GM21360 (cell line): ENCODE results near the gene FRMD4A.
"Not testable (repeated sequence)": the region's sequence is repeated elsewhere in the genome, so short reads cannot be mapped to it uniquely, and the experiment has no call there.

ENCODE experiments used
- ATAC-seq: cut with Tn5 transposase; IDR thresholded peaks from one replicate; pipeline ENCODE4 v1.9.1; 2021; ENCODE audit warnings: mild to moderate bottlenecking, moderate library complexity; ENCODE audit not compliant: unreplicated experiment

Gene FRMD4A

DNA sequence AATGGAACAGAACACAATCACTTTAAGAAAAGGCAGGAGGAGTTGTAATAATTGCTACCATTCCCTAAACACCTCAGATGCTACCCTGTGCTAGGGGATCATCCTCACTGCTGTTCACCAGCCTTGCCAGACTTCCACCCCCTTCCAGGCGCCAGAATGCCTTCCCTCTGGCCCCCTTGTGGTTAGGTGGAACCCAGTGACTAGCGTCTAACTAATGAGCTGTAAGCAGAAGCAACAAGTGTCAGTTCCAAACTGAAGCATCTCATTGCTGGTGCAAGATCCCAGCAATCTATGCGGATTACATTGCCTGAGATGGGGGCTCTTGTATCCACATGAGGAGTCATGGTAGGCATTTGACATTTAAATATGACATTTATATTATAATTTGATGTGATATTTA is 86.6 kb downstream of the FRMD4A start:
- ATAC-seq = no peak

DNA sequence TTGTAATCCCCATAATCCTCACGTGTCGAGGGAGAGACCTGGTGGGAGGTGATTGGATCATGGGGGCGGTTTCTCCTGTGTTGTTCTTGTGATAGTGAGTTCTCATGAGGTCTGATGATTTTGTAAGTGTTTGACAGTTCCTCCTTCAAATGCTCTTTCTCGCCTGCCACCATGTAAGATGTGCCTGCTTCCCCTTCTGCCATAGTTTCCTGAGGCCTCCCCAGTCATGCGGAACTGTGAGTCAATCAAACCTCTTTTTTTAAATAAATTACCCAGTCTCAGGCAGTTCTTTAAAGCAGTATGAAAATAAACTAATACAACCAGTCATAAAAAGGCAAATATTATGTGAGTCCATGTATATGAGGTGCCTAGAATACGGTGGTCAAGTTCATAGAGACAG is 87.5 kb downstream of the FRMD4A start:
- ATAC-seq = no peak

DNA sequence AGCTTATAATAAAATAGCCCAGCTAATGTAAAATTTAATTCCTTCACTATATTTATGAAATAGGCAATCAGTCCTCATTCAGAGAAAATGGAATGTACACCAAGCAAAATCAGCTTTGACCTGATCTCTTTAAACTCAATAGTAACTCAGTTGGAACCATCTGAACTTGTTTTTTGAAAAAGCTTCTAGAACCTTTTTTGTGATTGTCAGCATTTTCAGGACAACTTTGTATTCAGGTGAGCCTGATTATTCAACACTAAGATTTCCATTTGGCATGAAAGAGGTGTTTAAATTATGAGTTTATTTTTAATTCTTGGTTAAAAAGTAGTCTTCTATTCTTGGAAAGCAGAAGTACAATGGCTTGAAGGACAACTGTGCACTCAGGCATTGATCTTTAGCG is 89.5 kb downstream of the FRMD4A start:
- no peak for ATAC-seq

DNA sequence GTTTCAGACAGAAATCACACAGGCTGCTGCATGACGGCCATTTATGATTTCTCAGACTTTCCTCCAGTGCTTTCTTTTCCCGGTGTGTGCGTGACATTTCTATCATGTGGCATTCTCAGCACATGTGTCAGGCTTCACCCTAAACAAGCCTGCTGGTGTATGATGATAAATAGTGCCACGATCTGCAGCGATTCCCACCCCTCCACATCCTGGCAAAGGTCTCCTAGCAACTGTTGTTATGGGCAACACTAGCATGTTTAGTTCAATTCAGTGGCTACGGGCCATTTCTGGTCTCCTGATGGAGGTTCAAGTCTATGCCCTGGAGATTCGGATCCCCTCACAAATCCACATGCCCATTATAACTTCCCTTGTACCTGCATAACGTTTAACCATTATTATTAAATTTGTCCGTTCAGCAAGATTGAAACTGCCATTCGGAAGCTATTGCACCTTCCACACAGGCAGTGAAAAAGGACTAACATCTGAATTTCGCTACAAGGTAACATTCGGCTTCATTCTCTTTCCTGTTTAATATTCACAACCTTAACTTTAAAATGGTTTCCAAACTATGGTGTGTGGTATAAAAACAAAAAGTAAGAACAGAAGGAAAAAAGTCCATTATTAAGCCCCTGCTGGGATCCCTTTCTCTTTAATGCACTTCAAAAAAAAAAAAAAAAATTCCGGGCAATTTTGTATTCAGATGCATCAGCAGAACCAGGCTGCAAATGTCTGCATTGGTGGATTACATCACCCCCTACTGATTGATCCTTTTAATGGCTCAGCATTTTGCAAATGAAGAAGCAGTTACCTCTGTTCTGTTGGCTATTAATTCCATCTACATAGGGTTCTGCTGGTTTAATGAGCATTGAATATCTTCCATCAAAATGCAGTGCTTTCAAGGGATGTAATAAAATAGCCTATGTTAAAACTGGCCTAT is 90.2 kb downstream of the FRMD4A start:
- no peak for ATAC-seq

DNA sequence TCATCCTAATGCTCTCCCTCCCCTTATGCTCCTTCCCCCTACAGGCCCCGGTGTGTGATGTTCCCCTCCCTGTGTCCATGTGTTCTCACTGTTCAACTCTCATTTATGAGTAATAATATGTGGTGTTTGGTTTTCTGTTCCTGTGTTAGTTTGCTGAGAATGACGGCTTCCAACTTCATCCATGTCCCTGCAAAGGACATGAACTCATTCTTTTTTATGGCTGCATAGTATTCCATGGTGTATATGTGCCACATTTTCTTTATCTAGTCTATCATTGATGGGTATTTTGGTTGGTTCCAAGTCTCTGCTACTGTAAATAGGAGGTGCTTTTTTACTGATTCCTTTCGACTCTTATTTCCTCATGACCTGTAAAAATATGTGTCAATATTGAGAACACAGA is 92.1 kb downstream of the FRMD4A start:
- ATAC-seq = not testable (repeated sequence)

DNA sequence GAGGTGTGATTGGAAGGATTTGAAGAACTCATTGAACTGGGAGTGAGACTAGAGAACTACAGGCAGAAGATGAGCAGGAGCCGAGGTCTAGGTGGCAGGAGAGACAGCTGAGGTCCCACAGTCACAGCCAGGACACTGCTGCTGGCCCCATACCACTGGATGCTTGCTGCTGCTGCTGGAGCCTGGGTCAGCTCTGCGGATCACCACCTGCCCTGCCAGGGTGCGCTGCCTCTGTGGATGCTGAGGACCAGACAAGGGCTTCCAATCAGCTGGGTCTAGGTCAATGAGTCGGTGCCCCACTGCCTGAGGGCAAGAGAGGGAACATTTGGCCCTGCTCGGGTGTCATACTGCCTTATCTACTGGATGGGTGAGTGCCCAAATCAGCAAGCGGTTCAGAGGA is 94.4 kb downstream of the FRMD4A start:
- ATAC-seq = no peak

DNA sequence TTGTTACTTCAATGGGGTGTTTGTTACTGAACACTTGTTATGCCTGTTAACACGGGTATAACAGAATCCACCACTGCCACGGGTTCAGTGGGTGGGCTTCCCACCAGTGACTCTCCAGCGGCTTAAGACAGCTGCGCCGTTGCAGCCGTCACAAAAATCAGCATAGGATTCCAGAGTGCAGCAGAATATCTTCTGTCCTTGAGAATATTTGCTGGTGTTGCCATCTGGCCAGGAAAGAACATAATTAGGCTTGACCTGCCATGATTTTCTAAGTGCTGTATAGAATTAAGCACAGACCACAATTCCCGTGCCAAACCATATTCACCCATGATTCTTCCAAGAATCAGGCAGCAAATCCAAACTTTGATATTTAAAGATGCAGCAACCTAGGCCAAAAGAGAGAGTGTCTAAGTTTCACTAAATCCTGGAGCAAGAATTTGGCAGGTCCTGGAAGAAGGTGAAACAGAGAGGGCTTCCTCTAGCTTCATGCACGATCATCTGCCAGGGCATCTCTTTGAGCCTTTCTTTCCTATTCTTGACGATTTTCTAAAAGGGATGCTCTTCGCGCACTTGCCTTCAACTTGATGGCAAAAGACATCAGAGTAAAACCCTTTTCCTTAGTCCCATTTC is 95.0 kb downstream of the FRMD4A start:
- ATAC-seq = no peak

DNA sequence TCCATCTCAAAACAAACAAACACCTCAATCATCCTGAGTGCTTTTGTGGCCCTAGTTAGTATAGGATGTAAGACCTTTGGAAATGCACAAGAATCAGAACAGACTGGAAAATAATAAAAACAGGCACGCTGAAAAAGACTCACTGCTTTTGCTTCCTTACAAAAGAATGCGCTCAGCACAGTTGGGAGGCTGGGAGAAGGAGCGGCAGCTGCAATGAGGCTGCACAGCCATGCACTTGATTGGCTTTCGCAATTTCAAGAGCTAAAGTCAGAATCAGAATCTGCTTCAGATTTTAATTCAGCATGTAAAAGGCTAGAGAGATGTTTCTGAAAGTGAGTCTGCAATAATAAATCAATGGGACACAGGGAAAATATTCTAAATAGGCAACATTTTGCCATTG is 97.2 kb downstream of the FRMD4A start:
- no peak for ATAC-seq

DNA sequence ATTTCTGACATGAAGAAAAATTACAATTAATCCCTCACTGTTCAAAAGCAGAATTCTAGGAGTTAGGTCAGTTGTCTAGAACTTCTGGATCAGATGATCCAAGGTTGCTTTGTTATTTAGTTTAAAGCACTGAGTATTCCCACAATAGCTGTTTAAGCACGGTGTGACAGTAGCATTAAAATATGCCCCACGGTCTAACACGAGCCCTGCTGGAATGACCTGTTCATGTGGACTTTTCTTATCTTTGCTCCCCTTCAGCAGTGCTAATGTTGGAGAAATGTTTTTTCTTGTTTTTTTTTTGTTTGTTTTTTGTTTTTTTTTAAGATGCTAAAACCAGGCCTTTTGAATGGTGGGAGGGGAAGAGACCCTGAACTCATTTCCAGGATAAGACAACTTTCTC is 101.9 kb downstream of the FRMD4A start:
- not testable (repeated sequence) for ATAC-seq

DNA sequence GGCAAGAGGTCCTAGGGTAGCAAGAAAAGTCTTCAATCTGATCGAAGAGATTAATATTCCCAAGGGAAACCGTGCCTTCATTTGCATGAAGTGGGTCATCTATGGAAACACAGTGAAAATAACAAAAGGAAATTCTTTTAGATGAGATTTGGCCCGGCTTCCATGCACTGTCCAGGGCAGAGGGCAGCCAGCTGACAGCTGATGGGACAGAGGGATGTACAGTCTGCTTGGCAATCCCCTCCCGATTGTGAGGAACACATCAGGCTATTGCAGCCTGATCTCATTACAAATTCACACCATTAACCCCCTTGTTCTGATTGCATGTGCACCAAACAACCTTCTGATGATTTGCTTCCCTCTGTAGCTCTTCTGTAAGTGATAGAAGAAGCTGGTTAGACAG is 105.3 kb downstream of the FRMD4A start:
- no peak for ATAC-seq

DNA sequence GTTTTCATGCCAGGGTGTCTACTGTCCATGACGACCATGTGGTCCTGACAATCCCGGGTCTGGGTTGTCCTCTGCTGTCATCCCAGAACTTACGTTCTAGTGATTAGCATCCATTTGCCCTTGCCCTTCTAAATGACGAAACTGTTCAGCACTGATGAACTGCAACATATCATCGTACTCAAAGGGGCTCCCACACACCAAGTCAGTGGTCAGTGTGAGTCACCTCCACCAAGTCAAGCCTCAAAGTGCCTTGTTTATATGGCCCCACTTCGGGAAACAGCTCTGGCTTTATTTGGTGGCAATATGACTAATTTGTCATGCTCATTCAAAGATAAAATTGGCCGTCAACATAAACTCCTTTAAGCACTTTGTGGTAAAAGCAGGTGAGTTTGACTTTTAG is 110.7 kb downstream of the FRMD4A start:
- no peak for ATAC-seq

DNA sequence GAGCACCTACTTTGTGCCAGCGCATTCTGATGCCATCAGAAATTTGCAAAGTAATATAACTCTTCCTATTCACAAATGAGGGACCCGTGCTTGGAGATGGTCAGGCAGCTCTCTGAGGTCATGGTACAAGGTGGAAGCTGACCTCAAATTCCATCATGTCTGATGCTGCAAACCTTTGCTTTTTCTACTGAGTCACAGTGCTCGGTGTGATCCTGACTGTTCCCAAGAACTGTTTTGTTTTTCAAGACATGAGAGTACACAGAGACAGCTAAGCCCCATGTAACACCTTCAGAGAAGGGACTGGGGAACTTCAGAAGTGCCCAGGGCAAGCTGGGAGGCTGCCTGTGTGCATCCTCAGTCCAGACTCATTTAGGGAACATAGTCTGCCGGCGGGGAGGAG is 111.3 kb downstream of the FRMD4A start:
- no peak for ATAC-seq

DNA sequence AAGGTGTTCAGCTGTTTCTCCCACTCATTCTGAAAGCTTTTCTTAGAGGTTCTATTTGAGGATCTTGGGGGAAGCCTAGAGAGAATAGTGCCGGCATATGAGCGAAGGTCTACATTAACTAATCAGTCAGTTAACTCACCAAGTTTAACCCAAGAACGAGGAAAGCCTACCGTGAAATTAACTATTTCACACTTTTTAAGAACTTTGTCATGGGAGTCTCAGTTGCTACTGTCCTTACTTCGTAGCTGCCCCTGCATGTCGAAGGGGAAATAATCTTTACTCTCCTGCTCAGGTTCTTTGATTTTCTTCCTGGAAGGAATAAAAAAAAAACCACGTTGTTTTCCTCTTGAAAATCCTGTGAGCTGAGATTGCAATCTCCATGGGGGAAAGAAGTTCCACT is 115.1 kb downstream of the FRMD4A start:
- no peak for ATAC-seq

DNA sequence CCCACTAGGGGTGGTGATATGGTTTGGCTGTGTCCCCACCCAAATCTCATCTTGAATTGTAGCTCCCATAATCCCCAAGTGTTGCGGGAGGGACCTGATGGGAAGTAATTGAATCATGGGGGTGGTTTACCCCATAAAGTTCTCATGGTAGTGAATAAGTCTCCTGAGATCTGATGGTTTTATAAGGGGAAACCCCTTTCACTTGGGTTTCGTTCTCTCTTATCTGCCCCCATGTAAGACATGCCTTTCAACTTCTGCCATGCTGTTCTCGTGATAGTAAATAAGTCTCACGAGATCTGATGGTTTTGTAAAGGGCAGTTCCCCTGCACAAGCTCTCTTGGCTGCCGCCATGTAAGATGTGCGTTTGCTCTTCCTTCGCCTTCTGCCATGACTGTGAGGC is 117.0 kb downstream of the FRMD4A start:
- not testable (repeated sequence) for ATAC-seq

DNA sequence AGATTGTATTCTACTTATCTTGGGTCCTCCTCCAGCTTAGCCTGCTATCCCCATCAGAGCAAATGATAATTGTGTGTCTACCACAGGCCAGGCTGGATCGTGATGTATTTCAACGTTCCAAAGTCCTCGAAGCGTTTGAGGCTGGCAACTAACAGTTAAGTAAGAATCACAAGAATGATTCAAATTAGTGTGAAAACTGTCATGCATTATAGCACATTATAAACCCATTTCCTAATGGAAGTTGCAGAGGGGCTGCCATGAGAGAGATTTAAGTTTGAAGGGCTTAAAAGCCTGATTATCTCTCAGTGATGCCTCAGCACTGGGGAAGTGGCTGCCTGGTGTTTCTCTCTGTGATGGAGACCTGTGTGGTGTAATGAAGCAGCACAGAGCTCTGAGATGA is 119.1 kb downstream of the FRMD4A start:
- ATAC-seq = no peak

DNA sequence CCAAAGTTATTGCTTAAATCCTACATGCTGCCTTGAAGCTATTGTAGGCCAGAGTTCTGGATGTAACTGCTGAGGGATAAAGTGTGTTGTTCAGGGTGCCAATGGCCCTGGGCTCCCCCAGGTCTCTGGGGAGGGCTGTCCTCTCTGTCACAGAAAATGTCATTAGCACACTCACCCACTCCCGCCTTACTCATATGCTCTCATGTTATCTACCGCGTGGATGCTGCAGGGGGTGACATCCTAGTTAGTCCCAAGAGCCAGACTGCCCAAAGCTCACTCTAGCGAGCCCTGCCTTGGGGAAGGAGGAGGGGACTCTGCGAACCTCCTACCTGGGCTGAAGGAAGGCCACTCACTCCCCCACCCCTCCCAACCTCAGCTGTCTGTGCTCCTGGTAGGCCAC is 122.5 kb downstream of the FRMD4A start:
- ATAC-seq = no peak

DNA sequence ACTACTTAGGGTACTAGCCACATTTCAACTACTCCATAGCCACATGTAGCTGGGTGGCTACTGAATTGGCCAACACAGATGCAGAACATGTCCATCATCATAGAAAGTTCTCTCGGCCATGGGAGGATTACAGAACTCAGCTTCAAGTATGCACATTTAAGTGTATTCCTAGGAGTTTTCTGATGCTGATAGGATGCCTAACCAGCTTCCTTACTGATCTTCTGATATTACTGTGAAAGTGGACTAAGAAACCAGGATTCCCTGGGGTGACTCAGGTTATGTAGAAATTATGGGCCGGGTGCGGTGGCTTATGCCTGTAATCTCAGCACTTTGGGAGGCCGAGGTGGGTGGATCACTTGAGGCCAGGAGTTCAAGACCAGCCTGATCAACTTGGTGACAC is 125.5 kb downstream of the FRMD4A start:
- ATAC-seq = no peak

DNA sequence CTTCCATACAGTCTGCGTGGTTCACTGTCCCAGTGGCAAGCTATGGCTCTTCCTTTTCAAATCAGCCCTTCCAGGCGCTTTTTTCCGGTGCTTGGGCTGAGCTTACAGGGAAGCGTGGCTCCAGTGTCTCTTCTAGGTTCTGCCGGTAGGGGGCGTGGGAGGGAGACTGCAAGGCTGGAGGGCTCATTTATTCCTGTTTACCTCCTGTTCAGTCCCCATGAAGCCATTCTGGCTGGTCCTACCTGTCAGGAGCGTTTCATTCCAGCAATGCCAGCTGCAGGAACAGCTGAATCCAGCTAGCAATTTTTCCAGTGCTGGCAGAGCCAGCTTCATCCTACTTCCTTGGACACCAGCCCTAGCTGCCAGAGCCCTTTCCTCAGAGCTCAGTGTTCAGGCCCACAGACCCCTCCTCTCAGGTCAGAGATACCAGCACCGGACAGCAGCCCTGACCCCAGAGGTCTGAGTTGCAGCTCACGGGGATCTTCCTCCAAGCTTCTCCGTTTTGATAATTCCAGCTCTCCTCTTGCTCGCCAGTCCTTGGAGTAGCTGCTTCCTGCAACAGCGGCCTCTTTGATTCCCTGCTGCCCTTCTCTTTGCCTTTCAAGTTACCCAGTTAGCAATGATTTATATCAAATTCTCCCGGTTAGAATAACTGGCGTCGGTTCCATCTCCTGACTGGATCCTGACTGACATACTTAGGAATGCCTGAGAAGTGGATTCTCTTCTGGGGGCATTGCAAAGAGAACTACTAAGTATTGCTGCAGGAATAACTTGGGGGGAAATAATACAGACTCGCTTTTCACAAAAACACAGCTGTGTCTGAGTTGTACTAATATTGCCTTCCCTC is 129.8 kb downstream of the FRMD4A start:
- ATAC-seq = no peak

DNA sequence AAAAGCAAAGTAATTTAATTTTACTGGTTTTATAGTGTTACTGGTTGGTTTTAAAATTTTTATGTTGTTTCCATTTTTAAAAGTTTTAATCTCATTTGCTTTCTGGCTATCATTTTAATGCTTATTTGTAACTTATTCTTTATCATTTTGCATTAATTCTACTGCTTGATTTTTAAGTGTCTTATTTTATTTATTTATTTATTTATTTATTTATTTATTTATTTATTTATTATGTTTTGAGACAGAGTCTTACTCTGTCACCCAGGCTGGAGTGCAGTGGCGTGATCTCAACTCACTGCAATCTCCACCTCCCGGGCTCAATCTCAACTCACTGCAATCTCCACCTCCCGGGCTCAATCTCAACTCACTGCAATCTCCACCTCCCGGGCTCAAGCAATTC is 131.6 kb downstream of the FRMD4A start:
- ATAC-seq = not testable (repeated sequence)

DNA sequence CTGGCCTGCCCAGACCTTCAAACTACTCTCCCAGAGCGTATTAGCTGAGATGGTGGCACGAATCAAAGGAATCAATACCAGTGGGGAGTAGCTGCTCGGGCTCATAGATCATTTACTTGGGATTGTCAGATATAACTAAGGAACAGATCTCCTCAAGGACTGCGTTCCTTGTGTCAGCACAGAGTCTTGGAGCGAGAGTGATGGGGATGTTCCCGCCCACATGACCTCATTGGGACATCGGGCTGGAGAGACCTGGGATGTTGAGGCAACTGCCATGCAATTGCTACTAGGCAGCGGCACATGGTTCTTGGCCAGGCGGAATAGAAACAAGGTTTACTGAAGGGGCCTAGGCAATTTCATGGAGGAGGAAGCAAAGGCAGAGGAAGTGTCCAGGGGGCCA is 132.6 kb downstream of the FRMD4A start:
- ATAC-seq = no peak

DNA sequence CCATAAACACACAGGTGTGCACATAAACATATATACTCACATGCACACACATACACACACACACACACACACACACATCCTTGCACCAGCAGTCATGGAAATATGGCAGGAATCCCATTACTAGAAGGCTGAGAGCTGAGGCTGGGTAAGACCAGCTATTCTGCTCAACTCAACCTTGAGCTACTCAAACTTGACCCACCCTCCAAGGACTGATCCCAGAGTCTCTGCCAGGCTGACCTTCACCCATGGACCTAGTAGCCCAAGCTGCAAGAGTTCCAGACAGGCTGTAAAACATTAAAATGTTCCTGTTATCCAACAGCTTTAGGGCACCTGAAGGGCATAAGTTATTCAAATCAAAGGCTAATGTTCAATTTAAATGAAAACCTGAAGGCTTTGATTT is 134.6 kb downstream of the FRMD4A start:
- no peak for ATAC-seq

DNA sequence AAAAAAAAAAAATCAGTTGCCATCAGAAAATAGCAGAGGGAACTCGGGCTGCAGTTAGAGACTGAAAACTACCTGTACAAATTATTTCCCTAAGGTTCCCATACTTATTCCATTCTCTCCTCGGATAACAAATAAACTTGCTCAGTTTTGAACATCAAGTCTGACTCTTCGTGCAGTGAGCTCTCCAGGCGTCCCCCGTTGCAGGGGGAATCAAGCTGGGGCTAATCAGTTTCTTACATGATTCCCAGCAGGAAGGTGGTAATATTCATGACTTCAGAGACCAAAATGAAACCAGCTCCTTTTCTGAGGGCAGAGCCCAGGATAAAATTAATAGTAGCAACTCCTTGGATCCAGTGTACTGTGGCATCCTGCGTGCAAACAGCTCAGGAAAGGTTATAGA is 135.3 kb downstream of the FRMD4A start:
- ATAC-seq = no peak
